Esophagus squamous epithelium (tissue), 5 donors: ENCODE measurements around the gene LANCL1. TPM values are rescaled to one million over a fixed set of nuclear protein-coding genes. Genes with fewer than 3 reads are reported as not detected.

Source experiments
- DNase-seq: peaks from one replicate; lab custom pipeline; 2025; lab: John Stamatoyannopoulos, UW
- H3K27ac ChIP-seq, 4 donors: fragments of 200-600 bp; sonication (generic); one replicate each; pipeline ENCODE4 v1.5.1; 2016 to 2019; ENCODE audit warnings: mild to moderate bottlenecking in 1 of 4
- H3K27me3 ChIP-seq, 4 donors: fragments of 200-600 bp; sonication (generic); 1 replicate in 3 of 4; 2 replicates in 1 of 4; pipeline versions ENCODE4 v1.5.1 to v1.6.0; 2017 to 2021; ENCODE audit warnings: antibody characterized with exemption in 1 of 4
- H3K36me3 ChIP-seq, 3 donors: fragments of 200-600 bp; sonication (generic); one replicate each; pipeline ENCODE4 v1.5.1; 2016 to 2019
- H3K4me1 ChIP-seq, 3 donors: fragments of 200-600 bp; sonication (generic); one replicate each; pipeline ENCODE4 v1.5.1; 2017 to 2019
- H3K4me3 ChIP-seq, 4 donors: fragments of 200-600 bp; sonication (generic); 1 replicate in 3 of 4; 2 replicates in 1 of 4; pipeline ENCODE4 v1.5.1; 2016 to 2019; ENCODE audit warnings: mild to moderate bottlenecking in 2 of 4, moderate library complexity in 1 of 4
- H3K9me3 ChIP-seq, 3 donors: fragments of 200-600 bp; sonication (generic); one replicate each; pipeline ENCODE4 v1.5.1; 2016 to 2019
- POLR2A ChIP-seq, 4 donors: fragments of 450-650 bp; IDR thresholded peaks; one replicate each; pipeline ENCODE4 v1.6.1; 2017; ENCODE audit warnings: antibody characterized with exemption in 4 of 4, mild to moderate bottlenecking in 4 of 4, moderate library complexity in 3 of 4
- WGBS, 2 donors: methylation state at CpG; one replicate each; pipeline ENCODE4 v1.1.5; 2018; 5-methylcytosine and 5-hydroxymethylcytosine counted together
- intact Hi-C: fragments of 100-400 bp; cut with DNase I; formaldehyde crosslinking; loops from one replicate; pipeline ENCODE4 v1.15.0; 2022
- total RNA-seq, 4 donors: library from RNA; depleted of rRNA; stranded (reverse); fragments of >200 nt; gene quantifications; one replicate each; pipeline ENCODE4 v1.1.0, GENCODE V29; 2016
- TF ChIP-seq, protein P1 (sequence below), 6 experiments: fragments of 450-650 bp in 4 of 6; fragments of 200-600 bp in 2 of 6; sonication (generic) in 2 of 6; IDR thresholded peaks; one replicate each; pipeline ENCODE4 v1.5.1; 2016 to 2019; ENCODE audit warnings: antibody characterized with exemption in 6 of 6, mild to moderate bottlenecking in 4 of 6, moderate library complexity in 4 of 6
- donor health status: DM: yes; HTN: yes; CAD: no.

Gene LANCL1
- total RNA-seq, 4 donors from 2014 or later, result 15.4 to 28.9 (median 24.5) TPM

- TF ChIP-seq, protein P1, sequence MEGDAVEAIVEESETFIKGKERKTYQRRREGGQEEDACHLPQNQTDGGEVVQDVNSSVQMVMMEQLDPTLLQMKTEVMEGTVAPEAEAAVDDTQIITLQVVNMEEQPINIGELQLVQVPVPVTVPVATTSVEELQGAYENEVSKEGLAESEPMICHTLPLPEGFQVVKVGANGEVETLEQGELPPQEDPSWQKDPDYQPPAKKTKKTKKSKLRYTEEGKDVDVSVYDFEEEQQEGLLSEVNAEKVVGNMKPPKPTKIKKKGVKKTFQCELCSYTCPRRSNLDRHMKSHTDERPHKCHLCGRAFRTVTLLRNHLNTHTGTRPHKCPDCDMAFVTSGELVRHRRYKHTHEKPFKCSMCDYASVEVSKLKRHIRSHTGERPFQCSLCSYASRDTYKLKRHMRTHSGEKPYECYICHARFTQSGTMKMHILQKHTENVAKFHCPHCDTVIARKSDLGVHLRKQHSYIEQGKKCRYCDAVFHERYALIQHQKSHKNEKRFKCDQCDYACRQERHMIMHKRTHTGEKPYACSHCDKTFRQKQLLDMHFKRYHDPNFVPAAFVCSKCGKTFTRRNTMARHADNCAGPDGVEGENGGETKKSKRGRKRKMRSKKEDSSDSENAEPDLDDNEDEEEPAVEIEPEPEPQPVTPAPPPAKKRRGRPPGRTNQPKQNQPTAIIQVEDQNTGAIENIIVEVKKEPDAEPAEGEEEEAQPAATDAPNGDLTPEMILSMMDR (IDR thresholded peaks at IDR 0.05), result no peak
- no peak for TF ChIP-seq POLR2A (IDR thresholded peaks at IDR 0.05)
- no peaks in the 10 kb centered on the region for H3K27me3 ChIP-seq
- H3K36me3 ChIP-seq, result peaks cover 0 to 5% (median 0%) of the 10 kb centered on the region in 3 donors
- H3K27ac ChIP-seq, result peak overlapping the region in 2 of 4 donors; percentile 88
- intact Hi-C loops, result no loop called here
- peaks cover 5 to 37% (median 13%) of the 10 kb centered on the region in 3 donors for H3K4me1 ChIP-seq
- DNase-seq, result no peak
- H3K4me3 ChIP-seq, result peak overlapping the region in 3 of 4 donors; percentile 77 to 87 (median 83)
- 58 to 64% methylated on average over 3 of the region's 3 CpGs for WGBS, 2 donors
- no peaks in the 10 kb centered on the region for H3K9me3 ChIP-seq
Observed at GRCh38 chr2:210477496-210477895, 937 bp upstream of the LANCL1 start.

GRCh38 chr2:210475706-210476105 is 853 bp downstream of the LANCL1 start:
- Histone ChIP-seq H3K9me3 (no peaks in the 10 kb centered on the region), H3K36me3 (peaks cover 0 to 21% (median 0%) of the 10 kb centered on the region in 3 donors), H3K4me1 (peaks cover 5 to 37% (median 13%) of the 10 kb centered on the region in 3 donors), H3K27me3 (no peaks in the 10 kb centered on the region), H3K4me3 (peak overlapping the region; percentile 77 to 92 (median 85)), H3K27ac (peak overlapping the region in 2 of 4 donors; percentile 88)
- WGBS, 2 donors, result 7 to 16% methylated on average over 6 of the region's 6 CpGs
- intact Hi-C loops, result no loop called here
- TF ChIP-seq POLR2A (IDR thresholded peaks at IDR 0.05), result no peak
- TF ChIP-seq, protein P1 (IDR thresholded peaks at IDR 0.05), result no peak
- DNase-seq, result no peak

DNA sequence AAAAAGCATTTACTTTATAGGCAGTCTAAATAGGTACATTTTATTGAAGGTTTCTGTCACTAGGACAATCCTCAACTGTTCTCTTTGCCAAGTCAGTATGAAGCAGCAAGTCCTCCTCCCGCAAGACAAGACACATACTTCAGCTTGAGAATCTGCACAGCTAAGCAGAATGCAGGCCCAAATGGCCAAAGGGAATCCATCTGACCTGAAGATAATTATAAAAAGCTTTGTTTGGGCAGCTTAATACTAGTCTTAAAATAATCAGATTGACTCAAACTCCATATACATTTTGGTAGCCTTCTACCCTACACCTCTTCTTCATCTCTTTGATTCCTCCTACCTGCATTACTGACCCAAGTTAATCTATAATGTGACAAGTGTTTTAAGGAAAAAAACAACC is 1.8 kb downstream of the LANCL1 start:
- TF ChIP-seq POLR2A (IDR thresholded peaks at IDR 0.05), result no peak
- TF ChIP-seq, protein P1 (IDR thresholded peaks at IDR 0.05), result no peak

GRCh38 chr2:210461401-210461800 is 15.2 kb downstream of the LANCL1 start:
- H3K36me3 ChIP-seq, result peaks cover 0 to 80% (median 7%) of the 10 kb centered on the region in 3 donors
- no peaks in the 10 kb centered on the region for H3K4me1 ChIP-seq
- no peak overlapping the region for H3K4me3 ChIP-seq
- WGBS, 2 donors, result 55% methylated on average over 2 of the region's 2 CpGs
- H3K27ac ChIP-seq, result no peak overlapping the region
- TF ChIP-seq, protein P1 (IDR thresholded peaks at IDR 0.05), result no peak
- no peak for TF ChIP-seq POLR2A (IDR thresholded peaks at IDR 0.05)
- DNase-seq, result no peak
- H3K9me3 ChIP-seq, result no peaks in the 10 kb centered on the region
- no peaks in the 10 kb centered on the region for H3K27me3 ChIP-seq
- intact Hi-C loops, result no loop called here

More for the DNA sequence above, 1.8 kb downstream of the LANCL1 start:
- no peak for DNase-seq
- no peaks in the 10 kb centered on the region for H3K27me3 ChIP-seq
- H3K4me3 ChIP-seq, result no peak overlapping the region
- H3K36me3 ChIP-seq, result peaks cover 0 to 29% (median 0%) of the 10 kb centered on the region in 3 donors
- no peaks in the 10 kb centered on the region for H3K9me3 ChIP-seq
- intact Hi-C loops, result no loop called here
- WGBS, 2 donors, result 67 to 69% methylated on average over 1 of the region's 1 CpG
- H3K27ac ChIP-seq, result no peak overlapping the region
- H3K4me1 ChIP-seq, result peaks cover 5 to 37% (median 13%) of the 10 kb centered on the region in 3 donors

DNA sequence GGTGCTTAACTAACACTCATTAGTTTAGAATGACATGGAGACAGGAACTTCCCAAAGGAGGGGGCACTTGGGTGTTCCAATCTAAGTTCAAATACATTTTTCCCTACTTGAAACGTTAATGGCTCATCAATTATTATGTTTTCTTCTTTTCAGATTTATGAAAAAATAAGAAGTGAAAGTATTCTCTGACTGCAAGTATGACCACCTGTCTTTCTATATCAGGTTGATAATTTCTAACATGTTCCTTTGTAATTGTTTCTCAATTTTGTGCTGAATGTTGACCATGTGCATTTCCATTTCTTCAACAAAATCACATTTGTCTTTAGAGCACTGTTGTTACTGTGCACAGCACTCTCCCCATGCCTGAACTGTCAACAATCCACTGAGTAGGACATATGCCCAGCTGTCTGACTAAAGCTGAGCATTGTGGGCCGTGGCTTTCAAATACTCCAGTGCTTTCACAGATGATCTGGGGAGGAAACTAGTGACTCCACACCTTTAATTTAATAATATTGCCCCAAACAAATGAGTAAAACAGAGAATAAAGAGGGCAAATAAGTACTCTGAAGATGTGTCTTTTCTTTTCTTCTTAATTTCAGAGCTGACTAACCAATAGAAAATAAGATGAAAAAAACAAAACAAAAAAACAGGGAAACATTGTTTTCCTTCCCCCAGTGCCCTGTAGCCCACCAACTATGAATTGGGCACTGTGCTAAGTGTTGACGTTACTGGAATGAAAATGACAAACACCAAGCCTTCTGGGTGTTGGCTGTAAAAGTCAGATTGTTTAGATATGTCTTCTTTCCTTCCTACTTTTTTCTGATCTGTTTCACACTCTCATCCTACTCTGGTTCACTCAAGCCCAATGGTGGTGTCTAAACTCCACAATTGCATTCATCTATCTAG is 16.0 kb downstream of the LANCL1 start:
- no peak for TF ChIP-seq POLR2A (IDR thresholded peaks at IDR 0.05)
- TF ChIP-seq, protein P1 (IDR thresholded peaks at IDR 0.05), result no peak
- Histone ChIP-seq H3K9me3 (no peaks in the 10 kb centered on the region), H3K4me3 (no peak overlapping the region), H3K4me1 (no peaks in the 10 kb centered on the region), H3K27ac (no peak overlapping the region), H3K27me3 (no peaks in the 10 kb centered on the region), H3K36me3 (peaks cover 0 to 78% (median 7%) of the 10 kb centered on the region in 3 donors)
- 83 to 86% methylated on average over 3 of the region's 3 CpGs for WGBS, 2 donors
- intact Hi-C loops, result no loop called here
- DNase-seq, result no peak
